ENCODE results near the gene GLIS2.

The GLIS2 gene

DNA sequence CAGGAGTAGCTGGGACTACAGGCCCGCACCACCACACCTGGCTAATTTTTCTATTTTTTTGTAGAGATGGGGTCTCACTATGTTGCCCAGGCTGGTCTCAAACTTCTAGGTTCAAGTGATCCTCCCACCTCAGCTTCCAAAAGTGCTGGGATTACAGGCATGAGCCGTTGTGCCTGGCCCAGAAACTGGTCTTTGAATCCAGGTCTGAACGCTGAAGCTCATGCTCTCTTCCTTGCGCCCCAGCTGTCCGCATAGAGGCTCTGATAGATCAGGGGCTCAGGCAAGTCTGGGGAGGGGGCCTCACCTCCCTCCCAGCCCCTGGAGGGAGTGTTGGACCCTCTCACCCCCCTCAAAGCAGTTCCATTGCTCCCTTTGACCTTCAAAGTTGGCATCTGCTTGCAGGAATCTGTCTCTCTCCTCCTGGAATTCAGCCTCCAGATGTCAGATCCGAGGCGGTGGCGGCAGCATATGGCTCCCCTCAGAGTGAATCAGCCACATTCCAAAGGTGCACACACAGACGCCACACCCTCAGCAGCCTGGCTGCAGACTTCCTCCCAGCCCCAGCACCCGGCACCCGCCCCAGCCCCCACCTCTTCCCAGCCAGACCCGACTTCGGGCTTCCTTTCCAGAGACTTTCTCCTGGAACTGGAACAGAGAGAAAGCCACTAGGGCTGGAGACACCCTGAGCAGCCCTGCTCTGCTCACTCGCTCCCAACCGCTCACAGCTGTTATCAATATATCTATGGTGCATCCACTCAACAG is 16.9 kb upstream of the GLIS2 start:
- DNase-seq (ENCODE audit: low read depth): peak; percentile 91

DNA sequence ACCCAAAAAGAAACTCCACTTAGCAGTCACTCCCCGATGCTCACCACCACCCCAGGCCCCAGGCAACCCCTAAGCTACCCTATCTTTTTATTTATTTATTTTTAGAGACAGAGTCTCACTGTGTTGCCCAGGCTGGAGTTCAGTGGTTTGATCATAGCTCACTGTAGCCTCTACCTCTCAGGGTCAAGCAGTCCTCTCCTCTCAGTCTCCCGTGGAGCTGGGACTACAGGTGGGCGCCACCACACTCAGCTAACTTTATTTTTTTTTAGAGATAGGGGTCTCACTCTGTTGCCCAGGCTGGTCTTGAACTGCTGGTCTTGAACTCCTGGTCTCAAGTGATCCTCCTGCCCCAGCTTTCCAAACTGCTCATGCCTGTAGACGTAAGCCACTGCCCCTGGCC is 14.7 kb upstream of the GLIS2 start:
- no peak for DNase-seq (ENCODE audit: low read depth)

DNA sequence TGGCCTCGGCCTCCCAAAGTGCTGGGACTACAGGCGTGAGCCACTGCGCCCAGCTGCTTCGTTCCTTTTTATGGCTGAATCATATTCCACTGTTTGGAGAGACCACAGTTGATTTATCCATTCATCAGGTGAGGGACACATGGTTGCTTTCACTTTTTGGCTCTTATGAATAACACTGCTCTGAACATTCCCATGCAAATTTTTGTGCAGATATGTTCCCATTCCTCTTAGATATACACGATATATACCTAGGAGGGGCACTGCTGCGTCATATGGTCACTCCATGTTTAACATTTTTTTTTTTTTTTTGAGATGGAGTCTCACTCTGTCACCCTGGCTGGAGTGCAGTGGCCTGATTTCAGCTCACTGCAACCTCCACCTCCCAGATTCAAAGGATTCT is 13.9 kb upstream of the GLIS2 start:
- DNase-seq (ENCODE audit: low read depth): no peak

DNA sequence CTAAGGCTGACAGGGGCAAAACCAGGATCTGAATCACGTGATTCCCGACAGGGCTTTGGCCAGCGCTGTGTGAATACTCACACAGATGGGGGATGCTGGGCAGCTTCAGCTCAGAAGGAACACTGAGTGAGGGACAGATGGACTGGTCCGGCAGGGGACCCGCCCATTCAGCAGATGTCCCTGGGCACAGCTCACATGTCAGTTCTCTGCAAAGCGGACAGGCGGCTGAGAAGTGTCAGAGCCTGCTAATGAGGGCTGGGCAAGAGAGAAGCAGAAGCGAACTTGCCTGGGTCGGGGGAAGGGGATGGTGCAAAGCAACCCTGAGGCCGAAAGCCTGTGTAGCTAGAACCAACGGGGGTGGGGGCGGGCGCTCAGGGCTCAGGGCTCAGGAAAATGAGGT is 11.9 kb upstream of the GLIS2 start:
- DNase-seq (ENCODE audit: low read depth): no peak

DNA sequence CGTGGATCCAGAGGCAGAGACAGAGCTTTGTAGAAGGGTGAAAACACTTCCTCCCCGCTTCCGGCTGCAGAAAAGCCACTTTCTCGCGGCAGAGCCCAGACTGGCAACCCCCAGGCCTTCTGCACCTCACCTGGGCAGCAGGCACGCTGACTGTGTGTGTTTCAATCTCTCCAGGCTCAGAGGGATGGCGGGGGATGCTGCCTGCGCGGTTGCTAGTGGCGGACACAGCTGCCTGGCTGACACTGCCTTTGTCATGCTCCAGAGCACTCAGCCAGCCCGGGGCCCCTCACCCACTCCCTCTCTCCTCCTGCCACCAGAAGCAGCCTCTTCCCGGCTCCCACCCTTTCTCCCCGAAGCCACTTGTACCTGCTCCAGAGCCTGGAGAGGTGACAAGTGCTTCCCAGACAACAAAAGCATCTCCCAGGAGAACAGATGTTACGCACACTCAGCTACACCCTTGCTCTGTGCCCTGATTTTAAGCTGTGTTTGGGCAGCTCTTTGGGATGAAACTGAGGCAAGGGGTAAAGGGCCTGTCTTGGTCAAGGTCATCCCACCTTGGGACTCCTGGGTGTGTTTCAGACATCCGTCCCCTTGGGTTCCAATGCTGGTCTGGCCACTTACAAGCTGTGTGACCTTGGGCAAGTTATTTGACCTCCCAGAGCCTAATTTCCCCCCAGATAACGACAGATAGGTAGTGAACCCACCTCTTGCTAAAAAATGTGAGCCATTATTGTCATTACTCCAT is 9.2 kb upstream of the GLIS2 start:
- no peak for DNase-seq (ENCODE audit: low read depth)

DNA sequence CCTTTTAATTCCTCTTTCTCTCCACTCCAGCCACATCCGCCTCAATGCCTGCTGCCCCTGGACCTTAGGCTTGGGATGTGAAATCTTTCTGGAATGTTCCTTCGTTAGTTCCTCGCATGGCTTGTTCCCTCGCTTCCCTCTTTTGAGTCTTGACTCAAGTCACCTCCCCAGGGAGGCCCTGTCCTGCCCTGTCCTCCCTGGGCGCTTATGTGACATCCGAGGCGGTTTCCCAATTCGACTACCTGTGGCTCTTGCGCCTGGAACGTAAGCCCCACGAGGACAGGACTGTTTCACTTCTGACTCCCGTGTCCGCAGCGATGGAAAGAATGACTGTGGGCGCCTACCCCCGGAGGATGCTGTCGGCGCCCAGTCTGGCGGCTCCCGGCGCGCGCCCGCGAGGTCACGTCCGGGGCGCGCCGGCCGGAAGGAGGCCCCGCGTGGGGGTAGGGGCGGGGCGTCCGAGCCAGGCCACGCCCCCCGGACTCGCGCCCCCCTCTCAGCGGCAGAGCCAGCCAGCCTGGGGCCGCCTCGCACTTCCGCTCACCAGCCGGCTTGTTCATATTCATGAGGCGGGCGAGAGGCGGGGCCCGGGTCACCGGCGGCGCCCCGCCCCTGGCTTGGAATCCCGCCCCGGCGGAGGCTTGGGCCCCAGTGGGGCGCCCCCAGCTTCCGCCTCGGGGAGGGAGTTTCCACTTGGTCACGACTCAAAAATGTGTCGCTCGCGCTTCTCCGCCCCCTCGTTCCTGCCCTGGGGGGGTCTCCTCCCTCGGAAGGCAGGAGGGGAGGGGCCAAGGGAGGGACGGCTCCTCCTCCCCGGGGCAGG is 8.4 kb upstream of the GLIS2 start:
- DNase-seq (ENCODE audit: low read depth): peak; percentile 89

DNA sequence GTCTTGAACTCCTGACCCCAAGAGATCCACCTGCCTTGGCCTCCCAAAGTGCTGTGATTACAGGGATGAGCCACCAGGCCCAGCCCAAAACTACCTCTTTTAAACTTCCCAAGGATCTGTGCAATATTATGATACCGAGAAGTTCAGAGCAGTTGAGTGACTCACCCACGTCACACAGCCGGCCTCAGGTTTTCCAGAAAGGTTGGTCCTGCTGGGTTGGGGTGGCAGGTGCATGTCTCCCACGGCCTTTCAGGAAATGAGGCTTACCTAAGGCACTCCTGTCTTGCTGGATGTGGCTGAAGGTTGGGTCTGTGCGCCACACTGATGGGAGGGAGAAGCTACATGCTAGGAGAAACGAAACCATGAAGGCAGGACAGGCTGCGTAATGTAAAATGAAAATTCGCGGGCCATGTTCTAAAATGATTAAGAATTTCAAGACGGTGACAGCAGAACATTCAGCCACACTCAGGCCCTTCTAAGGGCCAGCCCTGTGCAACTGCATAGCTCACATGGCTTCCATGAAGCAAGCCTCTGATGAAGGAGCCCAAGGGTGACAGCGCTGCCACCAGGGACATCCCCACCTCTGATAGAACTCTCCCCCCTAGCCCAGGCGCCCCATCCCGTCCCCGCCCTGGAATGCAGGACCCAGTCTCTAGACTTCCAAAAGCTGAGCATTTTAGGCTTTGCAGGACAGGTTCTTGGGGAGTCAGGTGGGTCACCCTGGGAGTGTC is 6.6 kb upstream of the GLIS2 start:
- DNase-seq (ENCODE audit: low read depth): no peak

DNA sequence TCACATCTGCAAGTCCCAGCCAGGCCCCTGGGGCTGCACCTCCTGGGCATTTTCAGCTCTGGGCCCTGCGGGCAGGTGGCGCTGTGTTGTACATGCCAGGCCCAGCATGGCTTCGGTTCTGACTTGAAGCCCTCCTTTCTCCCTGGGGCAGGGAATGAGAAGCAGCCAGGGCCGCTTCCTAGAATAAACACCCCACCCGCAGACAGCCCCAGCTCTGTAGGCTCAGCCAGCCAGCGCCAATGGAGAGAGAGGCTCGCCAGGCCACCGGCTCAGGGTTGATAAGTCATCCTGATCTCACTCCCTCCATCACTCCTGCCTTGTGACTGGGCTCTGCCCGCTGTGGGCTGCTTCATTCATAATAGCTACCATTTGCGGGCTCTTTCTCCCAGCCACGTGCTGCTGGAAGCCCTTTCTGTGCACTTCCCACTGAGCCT is 6.0 kb upstream of the GLIS2 start:
- DNase-seq (ENCODE audit: low read depth): no peak

DNA sequence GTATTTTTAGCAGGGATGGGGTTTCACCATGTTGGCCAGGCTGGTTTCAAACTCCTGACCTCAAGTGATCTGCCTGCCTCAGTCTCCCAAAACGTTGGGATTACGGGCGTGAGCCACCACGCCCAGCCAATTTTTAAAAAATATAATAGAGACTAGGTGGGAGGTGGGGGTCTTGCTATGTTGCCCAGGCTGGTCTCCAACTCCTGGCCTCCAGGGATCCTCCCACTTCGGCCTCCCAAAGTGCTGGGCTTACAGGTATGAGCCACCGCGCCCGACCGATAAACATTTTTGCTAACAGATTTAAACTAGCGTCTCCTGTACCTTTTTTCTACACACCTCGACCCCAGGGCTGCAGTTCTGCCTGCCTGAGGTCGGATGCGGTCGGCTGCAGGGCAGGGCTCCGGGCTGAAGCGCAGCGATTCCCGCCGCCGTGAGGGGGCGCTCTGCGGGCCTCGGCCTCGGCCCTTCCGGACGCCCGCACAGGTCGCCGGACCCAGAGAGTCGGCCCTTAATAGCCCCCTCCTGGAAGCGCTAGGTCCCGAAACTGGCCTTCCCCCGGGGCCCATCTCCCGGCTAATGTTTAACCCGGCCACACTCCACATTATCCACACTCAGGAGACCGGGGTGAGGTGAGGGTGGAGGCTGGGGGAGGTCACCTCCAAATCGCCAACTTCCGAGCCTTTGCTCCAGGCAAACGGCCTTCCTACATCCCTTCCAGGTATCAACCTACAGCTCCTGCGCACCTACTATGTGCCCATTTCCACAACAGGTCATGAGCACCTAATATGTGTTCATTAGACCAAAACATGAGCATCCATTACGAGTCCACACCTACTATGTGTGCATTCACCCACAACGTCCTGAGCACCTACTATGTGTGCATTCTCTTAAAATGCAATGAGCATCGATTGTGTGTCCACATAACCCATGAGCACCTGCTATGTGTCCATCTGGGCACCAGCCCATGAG is 2.0 kb upstream of the GLIS2 start:
- no peak for DNase-seq (ENCODE audit: low read depth)

DNA sequence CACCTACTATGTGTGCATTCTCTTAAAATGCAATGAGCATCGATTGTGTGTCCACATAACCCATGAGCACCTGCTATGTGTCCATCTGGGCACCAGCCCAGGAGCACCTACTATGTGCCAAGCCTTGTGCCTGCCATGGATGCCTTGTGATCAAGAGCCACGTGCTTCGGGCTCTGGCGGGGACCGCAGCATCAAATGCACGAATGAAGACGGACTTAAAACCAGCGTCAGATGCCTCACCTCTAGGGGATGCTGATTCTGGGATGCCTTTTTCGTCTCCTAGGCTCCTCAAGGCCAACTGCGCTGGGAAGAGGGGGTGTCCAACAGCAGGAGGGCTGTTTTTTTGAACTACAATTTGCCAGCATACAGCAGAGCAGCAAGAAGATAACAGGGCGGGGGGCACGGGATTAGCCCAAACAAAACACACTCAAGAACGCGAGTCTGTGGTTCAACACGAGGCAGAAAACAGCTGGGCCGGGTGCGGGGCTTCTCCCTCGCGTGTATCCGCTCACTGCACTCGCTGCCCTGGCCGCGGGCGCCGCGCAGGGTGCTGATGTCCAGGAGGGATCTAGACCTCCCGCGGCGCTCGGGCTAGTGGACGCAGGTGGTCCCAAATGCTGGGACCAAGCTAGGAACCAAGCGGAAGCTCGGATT is 1.2 kb upstream of the GLIS2 start:
- no peak for DNase-seq (ENCODE audit: low read depth)

DNA sequence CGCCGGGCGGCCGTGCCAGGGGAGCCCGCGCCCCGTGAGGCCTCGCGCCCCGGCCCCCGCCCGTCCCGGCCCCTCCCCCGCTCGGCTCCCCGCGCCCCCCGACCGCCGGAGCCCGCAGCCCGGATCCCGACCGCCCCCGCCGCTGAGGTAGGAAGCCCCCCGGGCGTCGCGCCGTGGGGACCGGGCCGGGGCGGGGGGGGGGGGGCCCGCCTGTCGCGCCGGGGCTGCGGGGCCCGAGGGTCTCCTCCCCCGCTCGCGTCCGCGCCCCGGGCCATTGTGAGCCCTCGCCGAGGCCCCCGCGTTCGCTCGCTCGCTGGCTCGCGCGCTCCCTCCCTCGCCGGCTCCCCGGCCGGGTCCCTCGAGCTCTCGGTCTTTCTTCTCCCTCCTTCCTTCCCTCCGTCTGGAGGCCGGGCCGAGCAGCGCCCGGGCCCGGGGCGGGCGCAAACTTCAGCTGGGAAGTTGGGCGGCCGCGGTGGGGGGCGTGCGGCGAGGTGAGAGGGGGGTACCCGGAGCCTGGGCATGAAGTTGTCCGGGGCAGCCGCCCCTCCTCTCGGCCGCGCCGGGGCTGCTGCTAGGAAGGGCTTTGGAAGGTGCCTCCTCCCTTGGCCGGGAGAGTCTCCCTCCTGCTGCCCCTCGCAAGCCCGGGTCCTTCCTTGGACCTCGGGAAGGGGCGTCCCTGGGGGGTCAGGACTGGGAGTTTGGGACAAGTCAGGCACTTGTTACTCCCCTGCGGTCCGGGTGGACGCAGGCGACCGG is 419 bp downstream of the GLIS2 start:
- DNase-seq (ENCODE audit: low read depth): no peak

DNA sequence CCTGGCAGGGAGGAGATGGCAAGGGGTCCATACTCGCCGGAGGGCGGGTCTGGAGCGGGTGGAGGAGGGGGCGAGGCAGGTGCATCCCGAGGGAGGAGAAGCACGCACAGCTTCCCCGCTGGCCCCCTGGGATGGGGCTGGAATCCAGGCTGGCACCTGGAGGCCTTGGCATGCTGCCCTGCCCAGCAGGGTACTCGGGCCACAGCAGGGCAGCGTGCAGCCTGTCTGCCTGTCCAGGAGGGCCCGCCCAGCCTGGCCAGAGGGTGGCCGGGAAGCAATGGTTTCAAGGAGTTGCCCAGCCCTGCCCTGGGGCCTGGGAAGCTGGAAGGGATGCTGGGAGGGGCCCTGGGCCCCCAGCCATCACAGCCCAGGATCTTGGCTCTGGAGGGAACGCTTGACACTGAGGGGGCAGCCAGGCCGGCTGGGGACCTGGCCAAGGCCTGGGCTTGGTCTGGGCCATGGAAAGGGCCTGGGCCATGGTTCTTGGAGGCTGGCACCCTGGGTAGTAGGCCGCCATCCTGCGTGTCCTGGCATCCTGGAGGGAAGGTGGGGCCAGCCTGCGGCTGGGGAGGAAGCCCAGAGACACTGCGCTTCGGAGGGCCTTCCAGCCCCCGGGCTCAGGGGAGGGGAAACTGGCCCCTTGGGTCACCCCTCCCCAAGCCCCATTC is 1.1 kb downstream of the GLIS2 start:
- DNase-seq (ENCODE audit: low read depth): no peak

DNA sequence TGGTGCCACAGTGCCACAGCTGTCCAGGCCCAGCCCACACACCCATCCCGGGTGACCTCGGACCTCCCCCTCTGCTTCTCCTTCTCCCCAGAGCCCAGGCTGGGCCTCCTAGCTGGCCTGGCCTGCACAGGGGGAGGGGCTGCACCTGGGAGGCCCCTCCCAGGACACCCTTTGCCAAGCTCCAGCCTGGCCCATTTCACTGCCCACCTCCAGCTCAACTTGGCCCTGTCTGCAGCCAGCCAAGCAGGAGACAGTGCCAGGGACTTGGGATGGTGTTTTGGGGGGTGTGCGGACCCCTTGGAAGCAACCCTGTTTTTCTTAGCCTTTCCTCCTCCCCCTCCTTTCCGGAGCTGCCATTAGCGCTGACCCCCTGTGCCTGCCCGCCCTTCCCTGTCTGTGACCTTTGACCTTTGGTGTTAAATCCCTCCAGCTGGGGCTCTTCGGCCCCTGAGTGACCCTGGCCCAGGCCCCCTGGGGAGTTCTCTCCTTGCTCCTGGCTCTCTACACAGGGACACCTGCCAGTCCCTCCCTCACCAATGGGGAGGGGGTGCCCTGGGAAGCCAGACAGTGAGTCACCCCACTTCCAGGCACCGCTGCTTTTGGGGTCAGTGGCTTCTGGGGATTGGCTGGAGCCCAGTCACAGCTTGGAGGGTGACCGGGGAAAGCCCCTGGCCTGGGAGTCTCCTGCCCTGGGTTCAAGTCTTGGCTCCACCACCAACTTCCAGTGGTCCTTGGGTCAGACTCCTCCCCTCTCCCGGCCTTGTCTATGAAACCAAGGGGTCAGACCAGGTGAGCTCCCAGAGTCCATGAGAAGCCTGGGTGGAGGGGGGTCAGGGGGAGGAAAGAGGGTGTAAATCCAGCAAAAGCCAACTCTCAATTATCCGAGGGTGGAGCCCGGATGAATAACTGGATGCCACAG is 1.9 kb downstream of the GLIS2 start:
- DNase-seq (ENCODE audit: low read depth): no peak

DNA sequence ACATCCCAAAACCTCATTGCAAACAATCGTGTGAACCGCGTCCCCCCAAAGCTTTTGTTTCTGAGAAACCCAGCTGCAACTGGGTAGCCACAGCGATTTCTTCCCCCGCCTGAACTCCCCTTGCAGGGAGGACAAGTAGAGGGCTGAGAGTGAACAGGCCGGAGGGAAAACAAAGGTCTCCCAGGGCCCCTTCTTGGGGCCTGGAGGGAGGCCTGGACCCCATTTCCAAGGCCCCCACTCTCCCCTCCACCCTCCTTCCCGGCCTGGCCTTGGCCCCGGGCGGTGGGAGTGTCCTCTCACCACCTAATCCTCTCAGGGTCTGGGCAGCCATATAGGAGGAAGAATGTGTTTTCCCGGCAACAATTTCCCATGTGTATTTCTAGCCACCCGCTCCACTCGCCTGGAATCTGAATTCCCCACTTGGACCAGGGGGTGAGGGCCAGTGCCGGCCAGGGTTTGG is 2.6 kb downstream of the GLIS2 start:
- DNase-seq (ENCODE audit: low read depth): no peak

DNA sequence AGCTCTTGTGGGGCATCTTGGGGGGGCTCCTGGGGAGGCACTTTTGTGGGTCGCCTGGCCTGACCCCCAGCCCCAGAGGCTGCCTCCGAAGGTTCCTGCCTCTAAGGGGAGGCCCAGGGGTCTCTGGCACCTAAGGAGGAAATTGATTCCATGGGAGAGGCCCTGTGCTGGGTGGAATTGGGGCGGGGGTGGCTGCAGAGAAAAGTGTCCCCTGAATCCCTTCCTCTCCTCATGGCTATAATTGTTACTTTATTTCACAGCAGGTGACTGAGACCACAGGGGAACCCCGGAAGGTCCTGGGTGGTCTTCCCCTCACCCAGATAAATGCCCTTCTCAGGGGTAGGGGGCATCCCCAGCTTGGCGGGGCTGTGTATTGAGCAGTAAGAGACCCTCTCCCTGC is 3.1 kb downstream of the GLIS2 start:
- no peak for DNase-seq (ENCODE audit: low read depth)

DNA sequence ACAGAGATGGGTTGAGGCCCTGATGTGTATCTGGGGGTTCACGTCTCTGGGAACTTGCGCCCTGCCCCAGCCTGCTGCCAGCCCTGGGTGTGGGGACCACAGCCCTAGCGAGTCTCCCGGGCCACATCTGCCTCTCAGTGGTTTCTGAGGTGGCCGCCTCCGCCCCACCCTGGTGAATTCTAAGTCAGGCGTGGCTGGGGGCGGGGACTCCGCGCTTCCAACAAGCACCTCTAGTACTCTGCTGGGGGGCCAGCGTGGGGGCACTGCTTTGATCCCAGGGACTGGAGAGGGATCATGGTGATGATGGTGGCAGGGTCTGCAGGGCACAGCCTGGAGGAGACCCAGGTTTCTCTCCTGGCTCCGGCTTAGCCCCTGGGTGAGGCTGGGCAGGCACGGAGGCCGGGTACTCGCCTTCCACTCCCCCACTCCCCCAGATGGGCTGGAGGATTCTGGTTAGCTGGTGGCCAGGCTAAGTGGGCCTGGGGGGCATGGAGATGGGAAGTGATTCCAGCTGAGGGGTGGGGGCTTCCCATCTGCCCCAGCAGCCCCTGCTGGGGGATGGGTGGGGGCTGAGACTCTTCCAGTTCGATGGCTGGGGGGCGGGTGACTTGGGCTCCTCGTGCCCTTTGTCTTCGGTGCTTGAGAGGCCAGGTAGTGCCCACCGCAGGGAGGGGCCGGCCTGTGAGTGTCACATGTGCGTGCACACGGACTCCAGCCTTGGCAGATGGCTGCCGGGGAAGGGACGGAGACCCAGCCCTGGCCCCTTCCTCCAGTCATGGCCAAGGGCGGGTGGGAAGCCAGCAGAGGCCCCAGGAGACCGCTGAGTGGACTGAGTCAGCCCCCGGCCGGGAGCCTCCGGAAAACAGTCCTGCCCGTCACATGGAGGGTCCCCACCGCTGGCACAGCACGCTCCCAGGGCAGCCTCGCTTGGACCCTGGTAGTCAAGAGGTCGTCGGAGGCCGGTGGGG is 3.9 kb downstream of the GLIS2 start:
- DNase-seq (ENCODE audit: low read depth): no peak

Data from GM04504 (cell line).